ENCODE measurements around the gene PLCL1. TPM values are rescaled to one million over a fixed set of nuclear protein-coding genes. Genes with fewer than 3 reads are reported as not detected.
A peak's percentile ranks its signal among the peaks of the same experiment; 100 is the strongest.

Gene PLCL1
- total RNA-seq, 1 donor from 2014 or later: 78.6 TPM

- H3K27me3 ChIP-seq (ENCODE audit: low read depth): no peaks in the 10 kb centered on the region
- intact Hi-C loops (cut with micrococcal nuclease): no loop called here
- no peak for DNase-seq
- no peak overlapping the region for H3K4me3 ChIP-seq
- peaks cover 68% of the 10 kb centered on the region for H3K4me1 ChIP-seq
- no peak for TF ChIP-seq CTCF (IDR thresholded peaks at IDR 0.05; ENCODE audit: borderline replicate concordance)
- H3K27ac ChIP-seq (replicated peaks): peak overlapping the region; percentile 35
- H3K36me3 ChIP-seq: peaks cover 8% of the 10 kb centered on the region
- H3K9me3 ChIP-seq (replicated peaks): peaks cover 18% of the 10 kb centered on the region
Measured at GRCh38 chr2:197857476-197858107, 53.2 kb downstream of the PLCL1 start.

GRCh38 chr2:197858607-197859140, 54.3 kb downstream of the PLCL1 start:
- no peak for TF ChIP-seq CTCF (IDR thresholded peaks at IDR 0.05; ENCODE audit: borderline replicate concordance)
- Histone ChIP-seq H3K27me3 (ENCODE audit: low read depth) (no peaks in the 10 kb centered on the region), H3K27ac (replicated peaks) (no peak overlapping the region), H3K4me3 (no peak overlapping the region), H3K36me3 (peaks cover 8% of the 10 kb centered on the region), H3K4me1 (peaks cover 68% of the 10 kb centered on the region), H3K9me3 (replicated peaks) (peaks cover 18% of the 10 kb centered on the region)
- intact Hi-C loops (cut with micrococcal nuclease): no loop called here
- DNase-seq: no peak

- peaks cover 49% of the 10 kb centered on the region for H3K4me1 ChIP-seq
- intact Hi-C loops (cut with micrococcal nuclease): no loop called here
- H3K36me3 ChIP-seq: peaks cover 8% of the 10 kb centered on the region
- no peak for TF ChIP-seq CTCF (IDR thresholded peaks at IDR 0.05; ENCODE audit: borderline replicate concordance)
- H3K9me3 ChIP-seq (replicated peaks): peaks cover 18% of the 10 kb centered on the region
- DNase-seq: no peak
- H3K27me3 ChIP-seq (ENCODE audit: low read depth): no peaks in the 10 kb centered on the region
- H3K4me3 ChIP-seq: no peak overlapping the region
- no peak overlapping the region for H3K27ac ChIP-seq (replicated peaks)
Measured at GRCh38 chr2:197862246-197862955, 58.0 kb downstream of the PLCL1 start.

- intact Hi-C loops (cut with micrococcal nuclease): no loop called here
- TF ChIP-seq CTCF (IDR thresholded peaks at IDR 0.05; ENCODE audit: borderline replicate concordance): no peak
- H3K4me1 ChIP-seq: peaks cover 61% of the 10 kb centered on the region
- no peaks in the 10 kb centered on the region for H3K27me3 ChIP-seq (ENCODE audit: low read depth)
- H3K9me3 ChIP-seq (replicated peaks): peaks cover 6% of the 10 kb centered on the region
- no peak overlapping the region for H3K4me3 ChIP-seq
- no peak for DNase-seq
- peak overlapping the region; percentile 7 for H3K27ac ChIP-seq (replicated peaks)
- peaks cover 2% of the 10 kb centered on the region for H3K36me3 ChIP-seq
Measured at GRCh38 chr2:197863744-197864143, 59.4 kb downstream of the PLCL1 start.

GRCh38 chr2:197866455-197866854, 62.1 kb downstream of the PLCL1 start:
- no peak for TF ChIP-seq CTCF (IDR thresholded peaks at IDR 0.05; ENCODE audit: borderline replicate concordance)
- H3K36me3 ChIP-seq: no peaks in the 10 kb centered on the region
- no peaks in the 10 kb centered on the region for H3K9me3 ChIP-seq (replicated peaks)
- H3K4me1 ChIP-seq: peaks cover 80% of the 10 kb centered on the region
- DNase-seq: no peak
- no peak overlapping the region for H3K4me3 ChIP-seq
- peak overlapping the region; percentile 73 for H3K27ac ChIP-seq (replicated peaks)
- no peaks in the 10 kb centered on the region for H3K27me3 ChIP-seq (ENCODE audit: low read depth)
- intact Hi-C loops (cut with micrococcal nuclease): no loop called here

Measured in left ventricle myocardium inferior (tissue), 1 donor.